Retinal pigment epithelial cell (primary cell): ENCODE measurements around the gene NUDT21.

Experiments used
- DNase-seq: peaks from one replicate; pipeline ENCODE4 v3.0.0-alpha.2; 2010; ENCODE audit warnings: low read depth
- H3K4me3 ChIP-seq: 2 replicates; pipeline ENCODE4 v1.5.1; 2011; ENCODE audit warnings: mild to moderate bottlenecking, low read length, control low read depth, moderate library complexity
- TF ChIP-seq, protein P1 (sequence below): conservative IDR thresholded peaks from 2 replicates; pipeline ENCODE4 v1.5.1; 2011; ENCODE audit warnings: low read depth, low read length, control low read depth, inconsistent platforms

The NUDT21 gene

DNA sequence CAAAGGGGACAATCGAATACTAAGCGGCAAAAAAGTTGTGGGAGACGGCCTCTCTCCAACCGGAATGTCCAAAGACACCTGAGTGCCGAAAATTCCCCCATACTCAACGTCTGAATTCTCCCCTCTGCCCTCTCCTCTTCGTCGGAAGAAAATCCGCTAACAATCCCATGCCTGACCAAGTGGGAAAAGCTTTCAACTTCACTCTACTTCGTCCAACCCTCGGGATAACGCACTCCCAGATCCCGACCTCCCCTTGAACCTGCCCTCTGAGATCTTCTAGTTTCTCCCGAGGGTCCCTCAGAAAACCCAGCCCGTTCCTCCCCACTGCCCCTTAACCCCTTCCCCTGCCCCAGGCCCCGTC, 26.7 kb downstream of the NUDT21 start:
- TF ChIP-seq, protein P1, sequence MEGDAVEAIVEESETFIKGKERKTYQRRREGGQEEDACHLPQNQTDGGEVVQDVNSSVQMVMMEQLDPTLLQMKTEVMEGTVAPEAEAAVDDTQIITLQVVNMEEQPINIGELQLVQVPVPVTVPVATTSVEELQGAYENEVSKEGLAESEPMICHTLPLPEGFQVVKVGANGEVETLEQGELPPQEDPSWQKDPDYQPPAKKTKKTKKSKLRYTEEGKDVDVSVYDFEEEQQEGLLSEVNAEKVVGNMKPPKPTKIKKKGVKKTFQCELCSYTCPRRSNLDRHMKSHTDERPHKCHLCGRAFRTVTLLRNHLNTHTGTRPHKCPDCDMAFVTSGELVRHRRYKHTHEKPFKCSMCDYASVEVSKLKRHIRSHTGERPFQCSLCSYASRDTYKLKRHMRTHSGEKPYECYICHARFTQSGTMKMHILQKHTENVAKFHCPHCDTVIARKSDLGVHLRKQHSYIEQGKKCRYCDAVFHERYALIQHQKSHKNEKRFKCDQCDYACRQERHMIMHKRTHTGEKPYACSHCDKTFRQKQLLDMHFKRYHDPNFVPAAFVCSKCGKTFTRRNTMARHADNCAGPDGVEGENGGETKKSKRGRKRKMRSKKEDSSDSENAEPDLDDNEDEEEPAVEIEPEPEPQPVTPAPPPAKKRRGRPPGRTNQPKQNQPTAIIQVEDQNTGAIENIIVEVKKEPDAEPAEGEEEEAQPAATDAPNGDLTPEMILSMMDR = no peak
- peak overlapping the region; percentile 54 for H3K4me3 ChIP-seq
- DNase-seq = no peak

DNA sequence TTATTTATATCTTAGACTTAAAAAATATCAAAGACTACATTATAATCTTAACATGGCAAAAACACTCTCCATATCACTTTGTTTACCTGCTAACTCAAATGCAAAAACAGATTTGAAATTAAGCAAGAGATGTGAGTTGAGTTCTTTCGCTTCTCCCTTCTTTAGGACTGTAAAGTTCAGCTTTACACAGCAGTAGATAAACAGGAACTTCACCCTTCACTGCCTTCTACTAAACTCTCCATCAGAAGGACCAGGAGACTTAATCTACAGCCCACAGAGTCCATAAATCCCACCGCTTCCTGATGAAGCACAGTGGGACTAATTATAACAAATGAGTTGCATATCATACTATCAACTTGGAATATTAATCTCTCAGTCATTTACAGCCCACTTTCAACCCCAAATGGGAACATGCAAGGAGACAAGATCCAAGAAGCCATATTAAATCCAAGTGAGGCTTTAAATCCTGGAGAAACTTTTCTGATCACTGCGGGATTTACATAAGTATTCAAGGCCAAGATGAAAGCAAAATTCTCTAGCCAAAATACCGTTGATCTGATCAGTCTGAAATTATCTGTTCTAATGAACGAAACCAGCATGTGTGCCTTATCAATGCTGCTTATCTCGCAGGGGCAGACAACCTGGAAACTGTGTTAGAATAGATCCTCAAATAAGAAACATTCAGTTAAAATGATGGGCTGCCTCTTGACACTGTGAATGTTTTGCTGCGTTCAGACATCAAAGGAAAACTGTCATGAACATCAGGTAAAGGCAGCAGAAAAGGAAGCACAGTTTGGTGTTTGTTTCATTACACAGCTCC, 27.3 kb downstream of the NUDT21 start:
- no peak for DNase-seq
- TF ChIP-seq, protein P1 = no peak
- peak overlapping the region; percentile 54 for H3K4me3 ChIP-seq

DNA sequence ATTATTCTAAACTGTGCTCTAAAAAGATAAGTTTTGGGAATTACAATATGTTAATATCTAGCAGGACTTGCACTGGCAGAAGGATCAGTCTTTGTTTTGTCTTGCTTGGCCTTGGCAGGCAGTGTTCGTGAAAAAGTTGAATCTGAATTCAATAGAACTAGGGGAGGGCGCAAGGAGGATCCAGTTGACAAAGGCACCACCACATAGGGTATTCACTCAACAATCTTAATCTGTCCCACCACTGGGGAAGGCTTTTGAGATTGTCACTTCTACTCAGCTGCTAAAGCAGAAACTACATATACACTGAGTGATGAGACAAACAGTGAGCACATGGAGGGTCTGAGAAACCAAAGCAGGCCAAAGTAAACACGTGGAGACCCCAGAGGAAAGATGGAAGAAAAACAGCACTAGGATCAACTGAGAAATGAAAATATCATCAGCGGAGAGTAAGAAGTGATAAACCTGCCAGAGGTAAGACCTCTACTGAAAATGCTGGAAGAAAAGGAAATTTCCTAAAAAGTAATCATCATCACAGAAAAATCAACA, 28.2 kb downstream of the NUDT21 start:
- no peak overlapping the region for H3K4me3 ChIP-seq
- DNase-seq = no peak
- TF ChIP-seq, protein P1 = no peak

DNA sequence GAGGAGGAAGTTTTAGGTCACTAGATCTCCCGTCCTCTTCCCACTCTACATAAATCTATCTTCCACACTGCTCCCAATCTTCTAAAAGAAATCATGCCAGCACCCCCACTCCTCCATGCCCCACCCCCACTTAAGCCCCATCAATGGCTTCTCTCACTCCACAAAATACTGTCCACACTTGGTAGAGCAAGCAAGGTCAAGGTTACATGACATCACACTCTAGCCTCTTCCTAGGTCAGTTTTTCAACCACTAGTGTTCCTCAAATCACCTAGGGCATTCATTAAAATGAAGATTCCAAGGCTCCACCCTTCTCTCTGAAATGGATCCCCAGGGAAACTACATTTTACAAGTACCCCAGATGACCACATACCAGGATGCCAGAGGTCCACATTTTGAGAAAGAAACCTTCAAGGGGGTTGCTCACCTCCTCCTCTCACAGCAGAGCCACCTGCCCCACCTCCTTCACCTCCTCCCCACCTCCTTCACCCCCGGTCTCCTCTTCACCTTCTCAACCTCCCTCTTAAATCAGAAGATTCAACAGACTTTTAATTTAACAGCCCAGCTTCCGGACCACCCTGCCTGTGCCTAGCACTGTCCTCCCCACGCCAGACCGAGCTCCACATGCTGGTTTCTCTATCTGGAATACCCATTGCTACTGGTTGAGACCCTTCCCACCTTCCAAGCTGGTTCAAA, 29.0 kb downstream of the NUDT21 start:
- TF ChIP-seq, protein P1 = no peak
- no peak for DNase-seq
- H3K4me3 ChIP-seq = no peak overlapping the region

DNA sequence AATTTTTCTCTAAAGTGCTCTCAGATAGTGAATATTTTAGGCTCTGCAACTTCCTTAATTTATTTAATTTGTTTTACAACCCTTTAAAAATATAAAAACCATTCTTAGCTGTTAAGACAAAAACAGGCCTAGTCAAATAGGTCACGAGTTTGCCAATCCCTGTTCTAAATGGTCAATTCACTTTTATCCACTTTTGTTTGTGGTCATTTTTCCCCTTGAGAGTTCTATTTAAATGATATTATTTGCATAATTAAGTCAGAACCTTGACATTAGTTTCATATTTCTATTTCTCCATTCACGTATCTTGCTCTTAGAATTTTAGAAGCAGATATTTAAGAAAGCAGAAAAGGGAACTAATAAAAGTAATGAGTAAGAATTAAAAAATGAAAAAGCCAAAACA, 29.8 kb downstream of the NUDT21 start:
- TF ChIP-seq, protein P1 = no peak
- no peak overlapping the region for H3K4me3 ChIP-seq
- DNase-seq = no peak

DNA sequence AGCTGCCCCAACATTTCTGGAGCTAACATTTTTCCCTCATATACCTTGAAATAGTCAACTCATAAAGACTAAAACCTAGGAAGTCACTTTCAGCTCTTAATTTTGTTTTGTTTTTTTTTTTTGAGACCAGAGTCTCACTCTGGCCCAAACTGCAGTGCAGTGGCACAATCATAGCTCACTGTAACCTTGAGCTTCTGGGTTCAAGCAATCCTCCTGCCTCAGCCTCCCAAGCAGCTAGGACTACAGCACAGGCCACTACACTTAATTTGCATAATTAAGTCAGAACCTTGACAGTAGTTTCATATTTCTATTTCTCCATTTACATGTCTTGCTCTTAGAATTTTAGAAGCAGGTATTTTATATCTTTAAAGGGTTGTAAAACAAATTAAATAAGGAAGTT, 30.5 kb downstream of the NUDT21 start:
- no peak for DNase-seq
- TF ChIP-seq, protein P1 = no peak
- no peak overlapping the region for H3K4me3 ChIP-seq
